HG03108 (cell line): ENCODE results near the gene ZNF618.
"Not testable (repeated sequence)": the region's sequence is repeated elsewhere in the genome, so short reads cannot be mapped to it uniquely, and the experiment has no call there.

Experiments used
- ATAC-seq: cut with Tn5 transposase; IDR thresholded peaks from one replicate; pipeline ENCODE4 v1.9.1; 2021; ENCODE audit warnings: moderate library complexity; ENCODE audit not compliant: unreplicated experiment

Gene ZNF618

DNA sequence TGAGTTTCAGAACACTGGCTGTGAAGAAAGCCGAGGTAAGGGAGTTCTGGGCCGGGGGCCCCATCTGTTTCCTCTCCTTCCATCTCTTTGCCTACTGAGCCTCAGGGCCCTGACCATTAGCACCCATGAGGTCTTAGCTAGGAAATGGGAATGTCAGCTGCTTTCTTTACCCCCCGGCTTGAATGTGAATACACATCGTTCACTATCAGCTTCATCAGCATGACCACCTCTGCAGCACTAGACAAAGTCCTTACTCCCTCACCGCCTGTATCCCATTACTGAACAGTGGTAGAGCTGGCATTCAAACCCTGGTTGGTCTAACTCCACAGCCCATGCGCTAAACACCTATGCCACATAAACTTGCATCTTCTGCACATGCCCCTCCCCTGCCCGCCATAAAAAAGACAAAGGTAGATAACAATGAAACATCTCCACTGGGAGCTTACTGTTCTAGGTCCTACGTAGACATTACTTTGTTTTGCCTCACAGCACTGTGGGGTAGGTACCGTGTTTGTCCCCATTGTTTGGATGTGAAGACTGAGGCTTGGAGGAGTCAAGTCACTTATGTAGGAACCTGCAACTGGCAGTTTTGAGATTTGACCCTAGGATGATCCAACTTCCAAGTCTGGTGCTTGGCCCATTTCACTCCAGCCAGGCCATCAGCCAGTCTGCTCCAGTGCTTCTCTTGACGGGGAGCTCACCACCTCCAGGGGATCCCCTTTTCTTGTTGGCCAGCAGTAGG is 108.7 kb downstream of the ZNF618 start:
- ATAC-seq: no peak

DNA sequence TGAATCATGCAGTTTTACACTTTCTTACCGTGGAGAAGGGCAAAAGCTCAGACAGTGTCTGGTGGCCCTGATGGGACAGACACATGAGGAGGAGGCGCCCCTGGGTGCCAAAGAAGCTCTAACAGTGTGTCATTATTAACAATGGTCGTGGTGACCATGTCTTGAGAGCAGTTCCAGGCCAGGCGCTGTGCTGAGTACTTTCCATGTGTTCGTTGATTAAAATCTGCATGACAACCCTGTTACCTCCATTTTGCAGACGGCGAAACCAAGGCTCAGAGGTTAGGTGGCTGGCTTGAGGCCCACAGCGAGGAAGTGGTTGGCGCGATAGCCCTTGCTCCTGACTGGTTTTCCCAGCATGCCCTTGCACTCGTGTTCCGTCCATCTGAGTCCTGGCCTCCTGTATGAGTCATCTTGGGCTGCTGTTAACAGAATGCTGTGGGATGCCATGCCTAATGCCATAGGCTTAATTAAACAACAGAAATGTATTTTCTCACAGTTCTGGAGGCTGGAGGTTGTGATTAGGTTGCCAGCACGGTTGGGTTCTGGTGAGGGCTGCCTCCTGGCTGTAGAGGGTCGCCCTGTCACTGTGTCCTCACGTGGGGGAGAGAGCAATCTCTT is 110.0 kb downstream of the ZNF618 start:
- ATAC-seq: no peak

DNA sequence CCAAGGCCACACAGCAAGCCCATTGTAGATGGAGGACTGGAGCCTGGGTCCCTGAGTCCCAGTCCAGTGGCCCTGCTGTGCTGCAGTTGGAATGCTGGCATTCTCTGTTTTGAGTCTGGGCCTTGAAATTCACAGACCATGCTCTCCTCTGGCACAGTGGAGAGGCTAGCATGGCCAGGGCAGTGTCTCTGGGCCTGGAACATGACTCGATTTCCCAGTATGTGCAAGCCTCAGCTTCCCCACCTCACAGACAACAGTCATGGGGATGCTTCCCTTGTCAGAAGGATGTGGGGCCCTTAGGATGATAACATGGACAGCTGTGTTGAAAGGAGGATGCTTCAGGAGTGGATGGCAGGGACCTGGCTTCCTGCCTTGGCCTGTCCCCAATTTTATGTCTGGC is 110.8 kb downstream of the ZNF618 start:
- ATAC-seq: no peak

DNA sequence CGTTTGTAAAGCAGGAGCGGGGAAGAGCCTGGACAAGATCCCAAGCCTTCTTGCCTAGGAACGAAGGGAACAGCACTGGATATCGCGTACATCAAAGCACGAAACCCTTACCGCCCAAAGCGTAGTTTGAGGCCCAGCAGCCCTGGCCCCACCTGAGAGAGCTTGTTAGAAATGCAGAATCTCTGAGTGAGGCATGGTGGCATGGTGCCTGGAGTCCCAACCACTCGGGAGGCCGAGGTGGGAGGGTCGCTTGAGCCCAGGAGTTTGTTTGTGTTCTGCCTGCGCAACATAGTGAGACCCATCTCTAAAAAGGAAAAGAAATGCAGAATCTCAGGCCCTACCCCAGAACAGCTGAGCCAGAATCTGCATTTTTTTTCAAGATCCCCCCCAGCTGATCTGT is 111.4 kb downstream of the ZNF618 start:
- ATAC-seq: no peak

DNA sequence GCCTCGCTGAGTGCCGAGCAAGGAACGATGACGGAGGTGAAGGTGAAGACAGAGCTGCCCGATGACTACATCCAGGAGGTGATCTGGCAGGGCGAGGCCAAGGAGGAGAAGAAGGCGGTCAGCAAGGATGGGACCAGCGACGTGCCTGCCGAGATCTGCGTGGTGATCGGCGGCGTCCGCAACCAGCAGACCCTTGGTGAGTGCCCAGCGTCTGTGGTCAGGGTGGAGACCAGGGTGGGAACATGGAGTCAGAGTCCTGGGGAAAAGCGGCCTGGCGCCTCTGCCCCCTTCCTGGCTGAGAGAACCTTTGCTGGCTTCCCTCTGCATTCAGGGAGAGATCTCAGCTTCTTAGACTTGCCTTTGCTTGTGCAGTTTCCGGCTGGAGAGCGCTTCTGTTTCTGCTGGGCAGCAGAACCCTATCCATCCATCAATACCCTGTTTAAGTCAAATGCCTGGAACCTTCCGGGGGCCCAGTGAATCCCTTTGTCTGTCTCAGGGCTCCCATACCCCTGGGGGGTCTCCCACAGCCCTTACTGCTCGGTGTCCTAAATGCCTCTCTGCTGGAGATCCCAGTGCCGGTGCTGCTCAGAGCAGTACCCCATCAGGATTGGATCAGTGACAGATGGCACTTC is 112.4 kb downstream of the ZNF618 start:
- no peak for ATAC-seq

DNA sequence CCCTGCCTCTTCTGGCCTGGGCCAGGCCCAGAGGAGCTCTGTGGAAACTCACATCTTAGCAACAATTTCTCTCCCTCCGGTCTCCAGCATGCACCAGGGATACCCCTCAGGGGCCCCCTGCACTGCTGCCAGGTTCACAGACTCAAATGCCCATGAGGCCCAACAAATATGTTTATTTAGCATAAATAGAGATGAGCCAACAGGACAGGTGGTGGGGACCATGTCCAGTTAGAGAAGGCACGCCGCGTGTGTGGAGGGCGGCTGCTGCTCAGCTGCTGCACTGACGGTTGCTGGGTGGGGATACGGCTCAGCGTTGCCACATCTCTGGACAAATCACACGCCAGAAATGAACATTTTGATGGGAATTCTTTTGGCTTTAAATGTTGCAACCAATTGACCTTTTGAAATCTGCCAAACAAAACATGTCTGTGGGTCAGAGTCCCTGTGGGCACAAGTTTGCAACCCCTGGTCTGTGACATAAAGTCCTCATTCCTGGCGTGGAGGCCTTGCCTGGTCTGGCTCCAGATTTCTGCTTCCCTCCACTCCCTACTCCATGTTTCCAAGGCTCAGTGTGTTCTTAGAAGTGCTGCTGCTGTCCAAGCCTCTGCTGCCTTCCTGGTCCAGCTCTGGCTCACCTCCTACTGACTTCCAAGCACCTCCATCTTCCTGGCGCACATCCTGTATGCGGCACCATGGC is 113.1 kb downstream of the ZNF618 start:
- no peak for ATAC-seq

DNA sequence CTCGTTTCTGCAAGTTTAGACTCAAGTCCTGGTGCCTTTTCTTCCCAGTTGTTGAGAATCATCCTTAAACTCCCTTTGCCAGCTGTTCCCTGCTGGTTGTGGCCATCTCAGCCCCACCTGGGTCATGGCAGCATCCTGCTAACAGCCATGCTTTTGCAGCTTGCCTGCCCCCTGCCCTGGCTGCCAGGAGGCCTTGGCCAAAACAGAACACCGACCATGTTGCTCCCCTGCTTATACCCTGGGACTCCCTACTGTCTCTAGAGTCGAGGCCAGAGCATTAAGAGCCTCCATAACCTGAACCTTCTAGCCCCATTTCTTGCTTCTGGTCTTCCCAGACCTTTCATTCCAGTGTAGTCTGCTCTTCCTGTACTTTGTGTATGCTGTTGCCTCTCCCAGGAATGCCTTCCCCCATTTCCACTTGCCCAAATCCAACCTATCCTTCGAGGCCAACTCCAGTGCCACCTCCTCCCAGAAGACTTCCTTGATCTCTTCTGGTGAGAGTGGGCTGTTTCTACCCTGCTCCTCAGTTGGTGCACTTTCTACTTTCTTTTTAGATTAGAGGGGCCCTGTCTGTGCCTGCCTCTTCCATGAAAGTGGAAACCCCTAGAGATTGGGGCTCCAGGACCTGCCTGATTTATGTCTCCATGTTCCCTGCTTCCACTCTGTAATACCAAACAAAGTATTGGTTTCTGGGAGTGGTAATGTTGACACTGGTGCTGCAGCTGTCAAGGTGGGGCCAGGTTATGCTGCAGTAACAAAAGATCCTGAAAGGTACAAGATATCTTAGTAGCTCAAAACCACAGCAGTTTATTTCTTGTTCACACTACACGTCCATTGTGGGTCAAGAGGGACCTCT is 113.8 kb downstream of the ZNF618 start:
- ATAC-seq: no peak

DNA sequence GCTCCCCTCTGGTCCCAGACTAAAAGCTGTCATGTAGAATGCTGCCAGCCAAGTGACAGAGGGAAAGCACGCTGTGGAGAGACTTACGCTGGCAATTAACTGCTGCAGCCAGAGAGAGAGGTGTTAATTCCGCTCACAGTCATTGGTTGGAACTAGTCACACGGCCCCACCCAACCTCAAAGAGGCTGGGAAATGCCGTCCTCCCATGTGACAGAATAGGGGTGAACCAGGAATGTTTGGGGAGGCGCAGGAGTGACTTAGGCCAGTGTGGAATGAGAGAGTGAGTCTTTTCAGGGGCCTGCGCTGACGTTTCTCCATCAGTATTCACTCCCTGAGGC is 114.4 kb downstream of the ZNF618 start:
- no peak for ATAC-seq

DNA sequence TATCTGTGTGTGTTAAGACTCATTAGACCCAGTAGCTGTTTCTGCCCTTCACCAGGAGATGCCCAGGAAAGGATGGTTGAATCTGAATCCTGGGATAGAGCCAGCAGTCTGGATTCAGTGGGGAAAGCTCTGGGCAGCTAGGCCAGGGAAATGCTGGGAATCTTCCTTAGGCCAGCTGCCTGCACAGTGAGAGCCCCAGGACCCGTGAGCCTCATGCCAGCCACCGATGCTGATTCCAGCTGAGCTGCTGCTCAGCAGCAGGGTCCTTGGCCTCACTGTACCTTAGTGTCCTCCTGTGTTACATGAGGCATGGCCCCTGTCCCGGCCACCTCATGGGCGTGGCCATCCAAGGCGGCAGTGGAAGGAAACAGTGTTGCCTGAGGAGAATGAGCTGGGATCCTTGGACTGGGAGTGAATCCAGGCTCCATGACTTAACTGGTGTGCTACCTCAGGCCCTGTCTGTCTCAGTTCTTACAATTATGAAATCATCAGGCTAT is 114.9 kb downstream of the ZNF618 start:
- no peak for ATAC-seq

DNA sequence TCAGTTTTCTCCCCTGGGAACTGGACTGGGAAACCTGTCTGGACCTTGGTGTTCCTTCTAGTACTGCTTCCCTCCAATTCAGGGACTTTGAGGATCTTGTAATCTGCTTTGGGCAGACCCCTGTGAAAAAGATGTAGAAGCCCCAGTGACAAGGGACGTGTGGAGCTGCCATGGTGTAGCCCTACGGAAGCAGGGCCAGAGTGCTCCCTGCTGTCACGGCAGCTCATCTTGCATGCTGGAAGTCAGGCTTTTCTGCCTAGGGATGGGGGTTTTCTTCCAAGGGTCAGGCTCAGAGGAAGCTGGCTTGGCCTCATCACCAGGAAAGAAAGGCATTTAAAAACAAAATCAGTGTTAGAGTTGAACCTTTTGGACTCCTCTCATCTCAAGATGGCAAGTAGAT is 115.6 kb downstream of the ZNF618 start:
- ATAC-seq: no peak

DNA sequence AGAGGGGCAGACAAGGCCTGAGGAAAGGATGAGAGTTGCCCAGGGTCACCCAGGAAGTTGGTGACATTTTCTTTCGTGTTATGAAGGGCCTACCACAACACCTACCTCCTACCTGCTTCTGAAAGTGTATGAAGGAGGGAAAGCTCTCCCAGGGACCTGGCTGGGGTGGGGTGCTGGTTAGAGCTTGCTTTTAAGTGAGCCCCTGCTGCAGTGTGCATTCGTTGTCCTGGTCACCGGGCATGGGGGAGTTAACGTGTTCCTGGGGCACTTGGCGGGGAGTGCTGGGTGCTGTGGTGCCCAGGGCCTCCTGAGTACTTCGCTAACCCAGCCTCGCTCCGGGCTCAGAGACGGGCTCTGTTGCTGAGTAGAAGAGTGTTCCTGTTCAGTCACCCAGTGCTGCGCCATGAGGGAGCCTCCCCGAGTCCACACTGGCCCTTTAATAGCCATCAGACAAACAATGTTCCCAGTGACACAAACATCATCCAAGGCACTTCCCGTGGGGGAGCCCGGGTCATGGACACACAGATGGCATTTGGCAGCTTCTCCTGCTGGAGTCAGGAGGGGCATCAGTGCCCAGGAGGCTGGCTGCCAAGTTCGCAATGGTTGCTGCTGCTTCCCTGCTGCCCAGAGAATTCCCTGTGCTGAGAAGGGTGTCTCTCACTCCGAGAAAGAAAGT is 116.3 kb downstream of the ZNF618 start:
- ATAC-seq: no peak

DNA sequence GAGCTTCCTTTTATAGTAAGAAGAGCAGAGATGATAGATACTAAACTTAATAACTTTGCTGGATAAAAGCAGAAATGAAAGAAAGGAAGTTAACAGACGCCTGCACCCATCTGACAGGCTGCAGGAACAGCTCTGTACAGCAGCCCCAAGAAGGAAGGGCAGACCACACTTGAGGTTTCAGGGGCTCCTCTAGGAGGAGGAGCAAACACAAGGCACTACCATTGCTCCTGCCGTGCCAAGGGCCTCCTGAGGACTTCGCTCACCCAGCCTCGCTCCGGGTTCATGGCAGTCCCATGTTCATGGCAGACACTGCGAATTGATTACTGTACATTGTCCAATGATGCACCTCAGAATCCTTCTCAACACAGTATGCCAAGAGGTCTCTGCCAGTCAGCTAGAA is 116.9 kb downstream of the ZNF618 start:
- no peak for ATAC-seq

DNA sequence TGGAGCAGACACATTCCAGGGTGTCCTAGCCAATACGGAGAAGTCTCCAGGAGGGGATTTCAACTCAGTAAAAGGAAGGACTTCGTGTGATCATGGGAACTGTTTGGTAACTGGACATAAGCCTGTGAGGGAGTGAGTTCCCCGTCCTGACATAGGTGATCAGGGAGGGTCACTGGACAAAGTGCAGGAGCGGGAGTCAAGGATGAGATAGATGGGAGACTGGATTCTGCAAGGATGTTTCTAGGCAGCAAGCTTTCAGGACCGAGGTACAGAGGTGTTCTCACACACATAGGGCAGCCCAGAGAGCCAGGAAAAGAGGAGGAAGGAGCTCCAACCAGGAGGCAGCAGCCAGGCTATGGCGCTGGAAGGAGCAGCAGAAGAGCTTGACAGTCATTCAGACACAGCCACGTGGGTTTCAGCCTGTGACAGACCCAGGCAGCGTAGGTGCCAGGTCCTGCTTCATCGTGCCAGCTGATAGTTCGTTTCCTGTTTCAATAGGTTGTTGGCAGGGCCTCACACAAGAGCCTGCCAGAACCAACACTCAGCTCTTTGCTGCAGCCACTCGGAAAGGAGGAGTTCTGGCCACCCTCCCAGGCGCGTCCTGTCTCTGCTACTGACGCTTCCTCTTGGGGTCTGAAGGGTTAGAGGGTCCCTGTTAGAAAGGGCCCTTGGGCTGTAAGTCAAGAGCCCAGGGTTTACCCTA is 117.9 kb downstream of the ZNF618 start:
- no peak for ATAC-seq

DNA sequence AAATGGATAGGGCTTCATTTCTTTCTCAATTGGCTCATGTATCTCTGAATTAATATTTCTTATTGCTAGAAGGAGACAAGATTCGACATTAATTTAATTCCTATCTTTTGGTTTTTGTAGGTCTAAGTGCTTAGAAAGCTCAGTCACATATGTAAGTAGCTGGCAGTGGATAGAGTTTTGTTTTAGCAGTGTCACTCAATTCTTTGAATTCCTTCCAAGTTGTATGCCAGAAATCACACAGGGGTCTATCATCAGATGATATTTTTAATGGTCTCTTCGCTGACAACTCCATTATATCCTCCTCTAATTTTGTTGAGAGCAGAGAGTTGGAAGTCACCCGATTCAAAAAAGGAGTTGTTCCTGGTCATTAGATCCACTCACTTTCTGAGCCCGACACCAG is 119.3 kb downstream of the ZNF618 start:
- no peak for ATAC-seq

DNA sequence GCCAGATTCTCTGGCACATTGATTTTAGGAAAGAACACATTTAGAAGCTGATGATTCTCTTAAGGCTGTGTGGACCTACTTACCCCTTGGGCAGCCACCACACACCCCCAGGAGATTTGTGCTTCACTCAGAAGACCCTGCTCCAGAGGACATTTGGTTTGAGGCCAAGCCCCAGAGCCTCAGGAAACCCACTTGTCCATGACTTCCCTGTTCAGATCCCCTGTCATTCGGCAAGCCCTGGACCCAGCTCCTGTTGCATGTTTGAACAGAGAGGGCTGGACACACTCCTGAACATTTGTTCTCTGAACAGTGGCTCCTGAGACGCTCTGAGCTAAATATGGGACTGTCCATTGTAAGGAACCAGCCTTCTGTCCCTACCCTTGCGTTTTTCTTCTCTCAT is 119.9 kb downstream of the ZNF618 start:
- no peak for ATAC-seq

DNA sequence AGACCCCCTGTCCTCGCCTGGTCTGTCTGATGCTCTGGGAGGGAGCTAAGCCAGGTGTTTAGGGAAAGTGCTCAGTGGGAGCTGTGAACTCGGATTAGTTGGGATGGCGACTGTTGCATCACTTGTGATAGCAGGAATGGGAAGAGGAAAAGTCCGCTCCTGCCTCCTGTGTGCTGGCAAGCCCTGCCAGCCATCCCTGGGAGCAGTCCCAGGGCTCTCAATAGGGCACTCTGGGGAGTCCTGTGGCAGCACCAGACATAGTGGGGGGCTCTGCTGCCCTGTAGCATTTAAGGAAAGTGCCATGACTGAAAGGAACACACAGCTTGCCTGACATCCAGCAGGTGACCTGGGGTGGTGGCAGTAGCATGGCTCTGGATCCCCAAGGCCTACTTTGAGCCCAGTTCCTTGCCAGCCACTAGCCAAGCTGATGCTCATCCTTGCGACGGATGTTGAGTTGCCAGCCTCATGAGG is 120.5 kb downstream of the ZNF618 start:
- ATAC-seq: no peak

DNA sequence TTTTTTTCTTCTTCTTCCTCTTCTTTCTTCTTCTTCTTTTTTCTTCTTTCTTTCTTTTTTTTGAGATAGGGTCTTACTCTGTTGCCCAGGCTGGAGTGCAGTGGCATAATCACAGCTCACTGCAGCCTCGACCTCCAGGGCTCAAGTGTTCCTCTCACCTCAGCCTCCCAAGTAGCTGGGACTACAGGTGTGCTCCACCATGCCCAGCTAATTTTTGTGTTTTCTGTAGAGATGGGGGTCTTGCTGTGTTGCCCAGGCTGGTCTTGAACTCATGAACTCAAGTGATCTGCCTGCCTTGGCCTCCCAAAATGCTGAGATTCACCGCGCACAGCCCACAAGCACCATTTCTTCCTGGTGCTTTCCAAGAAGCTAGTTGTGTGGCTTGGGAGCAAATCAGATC is 121.0 kb downstream of the ZNF618 start:
- not testable (repeated sequence) for ATAC-seq

DNA sequence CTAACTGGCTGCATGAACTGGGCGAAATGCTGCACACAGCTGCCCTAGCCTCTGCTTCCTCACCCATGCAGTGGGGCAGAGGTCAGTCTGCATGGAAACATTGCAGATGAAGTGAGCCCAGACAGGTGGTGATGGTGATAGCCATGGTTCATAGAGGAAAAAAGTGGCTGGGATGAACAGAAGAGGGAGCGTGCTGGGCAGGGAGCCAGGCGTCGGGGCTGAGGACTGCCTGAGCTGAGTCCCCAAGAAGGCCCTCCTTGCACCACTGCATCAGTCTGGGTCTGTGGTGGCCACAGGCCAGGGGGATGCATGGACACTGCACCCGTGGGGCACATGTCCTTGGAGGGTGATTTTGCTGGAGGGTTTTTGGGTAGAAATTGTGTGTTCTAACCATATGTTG is 121.5 kb downstream of the ZNF618 start:
- ATAC-seq: no peak

DNA sequence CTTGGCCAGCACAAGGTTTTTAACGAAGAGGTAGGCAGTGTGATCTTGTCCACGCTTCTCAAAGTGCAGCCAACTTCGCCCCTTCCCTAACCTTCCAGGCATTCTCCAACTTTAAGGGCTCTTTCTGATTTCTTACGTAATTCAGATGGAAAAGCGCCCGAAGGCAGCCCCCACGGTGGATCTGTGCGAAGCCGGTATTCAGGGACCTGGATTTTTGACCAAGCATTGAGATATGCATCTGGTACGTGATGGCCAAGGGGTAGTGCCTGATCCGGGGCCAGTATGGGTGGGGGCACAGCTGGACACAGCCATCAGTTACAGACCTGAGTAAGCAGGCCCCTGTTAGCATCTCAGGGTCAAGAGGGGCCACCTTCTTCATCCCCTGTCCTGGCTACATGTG is 122.0 kb downstream of the ZNF618 start:
- ATAC-seq: no peak
